ENCODE results near the gene MYO7A.

MYO7A gene
- total RNA-seq, result 0.51 to 16.4 reads per million in 2 donors

DNA sequence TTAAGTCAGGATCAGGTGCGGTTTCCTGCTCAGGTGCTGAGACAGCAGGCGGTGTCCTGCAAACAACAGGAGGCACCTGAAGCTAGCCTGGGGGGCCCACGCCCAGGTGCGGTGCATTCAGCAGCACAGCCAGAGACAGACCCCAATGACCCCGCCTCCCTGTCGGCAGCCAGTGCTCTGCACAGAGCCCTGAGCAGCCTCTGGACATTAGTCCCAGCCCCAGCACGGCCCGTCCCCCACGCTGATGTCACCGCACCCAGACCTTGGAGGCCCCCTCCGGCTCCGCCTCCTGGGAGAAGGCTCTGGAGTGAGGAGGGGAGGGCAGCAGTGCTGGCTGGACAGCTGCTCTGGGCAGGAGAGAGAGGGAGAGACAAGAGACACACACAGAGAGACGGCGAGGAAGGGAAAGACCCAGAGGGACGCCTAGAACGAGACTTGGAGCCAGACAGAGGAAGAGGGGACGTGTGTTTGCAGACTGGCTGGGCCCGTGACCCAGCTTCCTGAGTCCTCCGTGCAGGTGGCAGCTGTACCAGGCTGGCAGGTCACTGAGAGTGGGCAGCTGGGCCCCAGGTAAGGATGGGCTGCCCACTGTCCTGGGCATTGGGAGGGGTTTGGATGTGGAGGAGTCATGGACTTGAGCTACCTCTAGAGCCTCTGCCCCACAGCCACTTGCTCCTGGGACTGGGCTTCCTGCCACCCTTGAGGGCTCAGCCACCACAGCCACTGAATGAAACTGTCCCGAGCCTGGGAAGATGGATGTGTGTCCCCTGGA lies at the start of gene MYO7A:
MYO7A (plus strand) TSS at position 327 of the 772 bp plus-strand sequence. CDS start 2,389 bp downstream, outside the sequence.
- DNase-seq, result no peak

DNA sequence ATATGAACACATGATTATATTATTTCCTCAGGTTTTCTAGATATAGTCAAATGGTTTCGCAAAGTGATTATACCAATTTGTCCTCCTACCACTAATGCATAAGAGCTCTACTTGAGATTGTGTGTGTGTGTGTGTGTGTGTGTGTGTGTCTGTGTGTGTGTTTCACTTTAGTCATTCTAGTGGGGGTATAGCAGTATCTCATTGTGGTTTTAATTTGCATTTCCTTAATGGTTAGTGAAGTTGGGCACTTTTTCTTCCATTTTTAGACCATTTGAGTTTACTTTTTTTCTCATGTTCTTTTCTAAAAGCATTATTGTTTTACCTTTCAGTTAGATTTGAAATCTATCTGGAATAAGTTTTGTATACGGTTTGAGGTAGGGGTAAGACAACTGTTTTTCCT lies 48.4 kb upstream of the MYO7A start:
- DNase-seq, result no peak

DNA sequence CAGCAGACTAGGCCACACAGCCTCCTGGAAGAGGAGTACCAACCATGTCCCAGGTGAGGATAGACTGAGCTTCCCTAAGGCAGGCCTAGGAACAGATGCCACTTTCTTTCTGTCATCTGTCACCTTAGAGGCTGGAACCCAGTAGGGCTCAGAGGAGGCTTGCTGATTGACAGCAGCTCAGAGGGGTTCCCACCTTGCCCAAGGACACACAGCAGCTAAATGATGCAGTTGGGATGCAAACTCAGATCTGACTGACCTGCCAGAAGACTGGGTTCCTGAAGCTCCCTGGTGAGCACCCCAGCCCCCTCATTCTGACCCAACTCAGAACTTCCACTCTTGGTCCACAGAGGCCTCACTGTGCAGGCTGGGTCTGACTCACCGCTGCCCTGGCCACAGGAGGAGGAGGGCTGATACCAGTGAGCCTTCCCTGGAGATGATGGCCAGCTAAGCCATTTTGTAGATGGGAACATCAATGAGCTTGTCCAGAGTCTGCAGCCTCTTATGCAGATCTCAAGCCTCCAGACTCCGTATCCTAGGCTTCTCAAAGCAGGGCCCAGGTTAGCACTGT lies 47.3 kb upstream of the MYO7A start:
- no peak for DNase-seq

DNA sequence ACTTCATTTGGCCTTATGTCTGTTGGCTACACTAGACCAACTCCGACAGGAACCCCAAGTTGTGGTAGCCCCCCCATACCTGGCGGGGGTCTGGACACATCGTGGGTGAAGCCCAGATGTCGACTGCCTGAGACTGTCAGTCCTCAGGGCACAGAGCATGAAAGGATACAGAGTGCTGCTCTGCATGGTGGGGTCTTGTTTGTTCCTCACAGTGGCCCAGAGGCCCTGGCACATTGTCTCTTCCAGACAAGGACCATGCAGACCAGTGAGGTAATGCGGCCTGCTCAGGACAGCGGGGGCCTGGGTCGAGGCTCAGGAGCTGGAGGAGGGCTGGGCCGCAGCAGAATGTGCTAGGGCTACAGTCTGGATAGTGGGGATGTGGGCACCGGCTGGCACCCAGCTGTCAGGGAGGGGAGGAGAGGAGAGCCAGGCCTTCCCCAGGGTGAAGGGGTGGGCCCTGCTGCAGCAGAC lies 46.6 kb upstream of the MYO7A start:
- no peak for DNase-seq

DNA sequence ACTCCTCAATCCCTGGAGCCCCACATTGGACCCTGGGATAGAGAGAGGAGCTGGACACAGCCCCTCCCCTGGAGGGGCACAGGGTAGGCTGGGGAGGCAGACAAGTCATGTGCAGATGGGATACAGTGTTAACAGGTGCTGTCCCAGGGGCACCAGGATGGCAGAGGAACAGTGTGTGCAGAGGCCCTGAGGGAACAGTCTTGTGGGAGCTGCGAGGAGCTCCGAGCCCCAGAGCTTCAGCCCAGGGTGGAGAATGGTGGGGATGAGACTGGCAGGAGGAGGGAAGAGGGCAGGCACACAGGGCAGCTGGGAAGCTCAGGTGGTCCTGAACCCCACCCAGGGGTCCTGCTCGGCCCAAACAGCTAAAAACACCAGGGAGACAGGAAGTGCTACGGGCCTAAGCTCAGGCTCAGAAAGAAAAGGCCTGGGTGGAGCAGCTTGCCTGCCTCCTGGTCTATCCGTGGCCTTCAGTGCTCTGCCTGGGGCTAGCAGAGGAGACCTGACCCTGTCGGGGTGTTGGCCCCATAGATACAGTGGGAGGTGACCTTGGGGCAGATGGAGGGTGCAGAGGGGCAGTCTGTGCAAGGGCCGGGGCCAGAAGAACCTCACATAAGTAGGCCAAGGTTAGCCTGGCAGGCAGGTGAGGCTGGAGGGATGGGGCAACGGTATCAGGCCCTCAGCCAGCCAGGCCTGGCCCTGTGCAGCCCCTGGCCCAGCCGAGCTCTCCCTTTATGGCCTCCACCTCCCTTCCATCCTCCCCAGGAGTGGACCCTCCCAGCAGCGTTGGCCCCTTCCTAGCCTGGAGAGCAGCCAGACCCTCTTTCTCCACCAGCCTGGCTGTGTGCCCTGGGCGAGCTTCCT lies 45.8 kb upstream of the MYO7A start:
- DNase-seq, result no peak

DNA sequence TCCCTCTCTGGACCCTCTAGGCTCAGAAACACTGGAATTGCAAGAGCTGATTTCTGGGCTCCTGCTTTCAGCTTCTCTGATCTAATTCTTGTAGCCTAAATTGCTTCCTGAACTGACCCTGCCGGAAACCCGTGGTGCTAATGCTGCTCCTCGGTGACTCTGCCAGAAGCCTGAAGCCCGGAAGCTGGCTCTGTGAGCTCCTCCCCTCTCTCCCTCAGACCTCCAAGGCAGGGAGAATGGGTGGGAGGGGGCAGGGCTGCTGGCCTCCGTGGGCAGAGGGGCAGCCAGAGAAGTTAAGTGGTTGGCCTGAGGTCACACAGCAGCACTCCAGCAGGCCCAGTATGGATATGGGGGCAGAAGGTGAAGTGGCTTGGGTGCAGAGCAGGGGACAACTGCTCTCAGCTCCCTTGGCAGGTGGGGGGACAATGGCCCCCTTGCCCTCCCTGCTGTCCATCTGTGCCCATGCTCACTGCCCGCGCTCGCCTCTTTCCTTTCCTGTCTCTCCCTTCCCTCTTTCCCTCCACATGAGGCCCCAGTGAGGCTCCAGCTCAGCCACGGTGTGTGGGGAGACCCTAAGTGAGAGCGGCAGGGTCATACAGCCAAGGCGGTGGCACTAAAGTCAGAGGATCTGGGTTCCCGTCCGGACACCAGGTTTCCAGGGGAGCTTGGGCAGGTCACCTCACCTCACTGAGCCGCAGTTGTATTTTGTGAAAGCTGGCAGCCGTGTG lies 45.0 kb upstream of the MYO7A start:
- no peak for DNase-seq

DNA sequence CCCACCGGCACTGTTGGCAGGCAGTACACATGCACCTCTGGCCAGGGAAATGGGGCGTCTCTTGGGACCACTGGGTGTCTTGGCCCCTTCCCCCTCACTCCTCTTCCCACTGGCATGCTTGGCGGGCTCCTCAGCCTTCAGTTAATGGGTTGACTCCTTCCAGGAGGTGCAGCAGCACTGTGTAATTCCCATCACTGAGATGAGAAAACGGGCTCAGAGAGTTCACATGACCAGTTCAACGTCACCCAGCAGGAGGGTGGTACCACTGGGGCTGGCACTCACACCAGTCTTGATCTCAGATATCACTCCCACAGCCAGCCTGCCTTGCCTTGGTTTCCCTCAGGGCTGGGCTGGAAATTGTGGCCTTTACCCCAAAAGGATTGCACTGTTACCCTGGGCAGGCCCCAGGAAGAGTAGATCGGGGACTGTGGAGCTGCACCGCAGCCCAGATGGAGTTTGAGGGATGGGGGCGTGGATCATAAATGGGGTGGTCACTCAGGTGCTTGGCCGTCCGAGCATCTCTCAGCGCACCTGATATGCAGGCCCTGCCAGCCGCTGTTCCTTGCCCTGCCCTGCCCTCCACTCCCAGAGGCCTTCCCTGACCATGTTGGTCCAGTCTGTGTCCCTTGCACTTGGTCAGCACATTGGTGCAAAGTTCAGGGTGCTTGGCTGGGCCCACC lies 44.3 kb upstream of the MYO7A start:
- DNase-seq, result no peak

DNA sequence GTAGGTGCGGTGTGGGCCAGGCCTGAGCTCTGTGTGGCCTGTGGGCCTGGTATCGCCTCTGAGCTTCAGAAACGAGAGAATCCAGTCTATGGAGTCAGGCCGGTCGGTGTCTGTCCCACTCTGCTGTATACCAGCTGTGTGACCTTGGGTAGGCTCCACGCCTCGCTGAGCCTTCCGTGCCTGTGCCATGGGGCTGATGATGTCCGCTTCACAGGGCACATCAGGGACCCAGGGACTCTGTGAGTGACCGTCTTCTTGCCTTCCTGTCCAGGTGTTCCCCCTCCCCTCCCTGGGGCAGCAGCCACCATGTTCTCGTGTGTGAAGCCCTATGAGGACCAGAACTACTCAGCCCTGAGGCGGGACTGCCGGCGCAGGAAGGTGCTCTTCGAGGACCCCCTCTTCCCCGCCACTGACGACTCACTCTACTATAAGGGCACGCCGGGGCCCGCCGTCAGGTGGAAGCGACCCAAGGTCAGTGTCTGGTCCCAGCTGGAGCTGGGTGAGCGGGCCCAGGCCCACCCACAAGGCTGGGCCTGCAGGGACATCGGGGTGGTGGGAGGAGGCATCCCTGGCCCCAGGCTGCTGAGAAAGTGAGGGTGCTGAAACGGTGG lies 43.4 kb upstream of the MYO7A start:
- DNase-seq, result no peak

DNA sequence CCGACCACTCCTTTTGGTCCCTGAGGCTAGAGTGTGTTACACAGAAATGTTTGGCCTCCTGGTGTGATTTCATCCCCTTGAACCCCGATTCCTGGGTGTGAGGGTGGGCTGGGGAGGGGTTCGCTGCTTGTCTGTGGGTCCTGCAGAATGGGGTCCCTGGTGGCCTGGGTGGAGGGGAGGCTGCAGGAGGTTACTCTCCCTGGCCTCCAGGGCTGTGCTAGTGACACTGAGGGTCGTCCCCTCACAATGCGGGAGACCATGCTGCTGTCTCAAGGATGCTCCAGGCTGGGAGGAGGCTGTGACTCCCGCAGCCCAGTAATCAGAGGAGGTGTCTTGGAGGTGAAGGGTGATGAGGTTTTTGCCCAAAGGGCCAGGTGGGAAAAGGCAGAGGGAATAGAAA lies 42.4 kb upstream of the MYO7A start:
- no peak for DNase-seq

DNA sequence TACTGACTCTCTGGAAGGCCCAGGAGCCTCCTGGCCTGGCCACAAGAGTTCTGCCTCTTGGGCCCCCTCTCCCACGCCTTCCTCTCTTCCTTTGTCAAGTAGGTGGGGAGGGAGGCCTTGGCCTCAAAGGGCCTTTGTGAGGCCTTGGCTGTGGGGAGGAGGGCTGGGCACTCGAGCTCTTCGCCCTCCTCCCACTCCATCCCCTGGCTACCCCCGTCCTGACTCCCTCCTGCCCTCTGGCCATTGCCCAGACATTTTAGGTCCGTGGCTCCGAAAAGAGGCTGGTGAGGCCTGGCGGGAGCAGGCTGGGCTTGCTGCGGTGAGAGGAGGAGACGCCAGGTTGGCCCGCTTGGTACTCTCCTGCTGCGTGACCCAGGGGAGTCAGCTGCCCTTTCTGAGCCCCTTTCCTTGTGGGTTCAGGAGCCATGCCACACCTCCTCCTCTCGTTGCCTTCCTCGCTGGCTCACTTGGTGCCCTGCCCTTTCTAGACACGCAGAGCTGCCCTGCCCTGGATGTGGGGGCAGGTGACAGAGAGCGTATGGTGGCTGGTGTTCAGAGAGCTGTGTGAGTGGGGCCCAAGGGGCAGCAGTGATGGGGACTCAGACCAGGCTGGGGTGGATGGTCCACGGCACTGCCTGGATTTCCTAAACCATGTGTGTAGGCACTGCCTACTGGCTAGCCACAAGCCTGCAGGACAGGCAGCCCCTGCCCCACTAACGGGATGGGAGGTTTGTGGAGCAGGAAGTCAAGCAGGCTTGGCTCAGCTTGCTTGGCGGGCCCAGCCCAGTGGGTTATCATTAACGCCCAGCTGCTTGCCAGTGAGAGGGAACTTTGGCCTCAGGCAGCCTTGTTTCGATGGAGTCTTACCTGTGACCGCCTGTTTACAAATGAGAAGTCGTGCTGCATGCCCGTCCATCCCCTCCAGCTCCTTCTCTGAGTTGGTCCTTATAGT lies 41.2 kb upstream of the MYO7A start:
- no peak for DNase-seq

DNA sequence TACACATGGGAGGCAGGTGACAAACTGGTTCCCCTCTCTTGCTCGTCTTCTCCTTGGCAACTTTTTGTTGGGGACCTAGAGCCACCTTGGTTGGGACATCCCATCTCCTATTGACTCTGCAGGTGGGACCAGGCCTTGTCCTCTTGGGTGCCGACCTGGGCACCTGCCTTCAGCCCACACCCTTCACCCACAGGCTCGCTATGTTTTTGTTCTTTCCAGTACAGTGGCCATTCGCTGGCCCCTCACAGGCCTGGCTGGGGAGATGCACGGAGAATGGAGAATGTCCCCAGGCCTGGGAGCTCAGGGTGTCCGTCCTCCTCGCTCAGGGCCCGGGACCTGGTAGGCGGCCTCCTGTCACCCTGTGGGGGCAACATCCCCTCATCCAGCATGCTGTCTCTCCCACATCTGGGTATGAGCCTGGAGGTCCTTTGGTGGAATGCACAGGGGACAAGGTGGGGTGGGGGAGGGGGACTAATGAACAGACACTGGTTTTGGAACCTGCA lies 40.3 kb upstream of the MYO7A start:
- no peak for DNase-seq

DNA sequence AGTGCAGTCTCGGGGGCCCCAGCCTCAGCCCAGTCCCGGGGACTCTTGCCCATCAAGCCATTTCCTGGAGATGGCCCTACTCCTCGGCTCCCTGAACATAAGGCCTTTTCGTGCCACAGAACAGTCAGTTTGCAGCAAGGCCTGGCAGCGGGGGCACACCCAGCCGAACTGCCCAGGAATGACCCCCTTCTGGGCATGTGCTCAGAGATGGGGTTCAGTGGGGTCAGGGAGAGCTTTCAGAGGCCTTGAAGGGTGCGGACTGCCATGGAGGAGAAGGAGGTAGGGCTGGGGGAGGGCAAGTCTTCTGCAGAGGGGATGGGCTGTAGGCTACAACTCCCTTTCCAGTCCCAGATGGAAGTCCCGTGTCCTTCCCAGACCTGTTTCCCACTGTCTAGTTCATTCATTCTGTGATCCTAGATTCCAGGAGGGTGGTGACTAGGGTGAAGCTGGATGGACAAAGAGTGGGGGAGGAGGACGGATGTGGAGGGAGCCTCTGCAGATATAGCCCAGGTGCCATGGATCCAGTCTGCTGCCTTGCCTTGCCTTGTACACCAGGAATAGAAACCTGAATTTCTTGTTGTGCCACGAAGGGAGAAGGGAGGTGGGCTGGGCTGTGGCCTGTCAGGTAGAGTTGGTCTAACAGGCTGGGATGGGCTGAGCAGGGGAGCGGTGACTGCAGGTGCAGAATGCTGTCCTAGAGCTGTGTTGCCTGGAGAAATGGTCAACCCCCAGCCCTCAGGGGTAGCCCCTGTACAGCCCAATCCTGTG lies 39.6 kb upstream of the MYO7A start:
- DNase-seq, result no peak

DNA sequence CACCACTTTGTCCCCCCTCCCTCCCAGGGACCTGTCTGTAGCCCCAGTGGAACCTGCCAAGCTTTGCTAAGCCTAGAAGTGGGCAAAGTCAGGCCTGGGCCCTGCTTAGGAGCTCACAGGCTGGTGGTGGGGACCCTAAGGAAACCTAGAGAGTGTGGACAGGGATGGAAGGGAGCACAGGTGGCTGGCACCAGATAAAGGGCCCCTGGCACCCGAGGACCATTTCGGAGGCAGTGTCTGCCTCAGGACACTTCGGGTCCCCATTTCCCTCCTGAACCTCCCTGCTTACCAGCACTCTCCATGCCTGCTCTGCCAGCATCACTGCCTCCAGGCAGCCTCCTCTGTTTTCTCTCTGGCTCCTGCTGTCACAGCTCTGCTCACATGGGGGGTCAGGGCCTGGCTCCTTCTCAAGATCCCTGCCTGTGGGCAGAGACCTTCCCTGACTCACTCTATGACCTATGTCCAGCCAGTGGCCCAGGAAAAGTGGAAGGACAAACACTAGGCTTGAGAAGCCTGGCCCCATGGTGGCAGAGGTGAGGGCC lies 39.0 kb upstream of the MYO7A start:
- DNase-seq, result no peak

DNA sequence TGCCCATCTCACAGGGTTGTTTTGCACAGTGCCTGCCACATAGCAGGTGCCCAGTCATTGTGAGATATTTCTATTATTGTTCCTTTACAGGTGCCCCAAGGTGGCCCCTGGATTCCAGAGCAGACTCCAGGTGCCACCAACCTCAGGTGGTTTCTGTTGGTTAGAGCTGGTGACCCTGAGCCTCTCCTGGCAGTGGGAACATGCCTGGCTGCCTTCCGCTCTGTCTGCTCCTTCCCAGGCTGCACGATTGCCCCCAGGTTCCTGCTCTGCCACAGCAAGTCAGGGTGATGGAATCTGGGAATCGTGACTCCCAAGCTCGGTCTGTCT lies 38.0 kb upstream of the MYO7A start:
- DNase-seq, result no peak

DNA sequence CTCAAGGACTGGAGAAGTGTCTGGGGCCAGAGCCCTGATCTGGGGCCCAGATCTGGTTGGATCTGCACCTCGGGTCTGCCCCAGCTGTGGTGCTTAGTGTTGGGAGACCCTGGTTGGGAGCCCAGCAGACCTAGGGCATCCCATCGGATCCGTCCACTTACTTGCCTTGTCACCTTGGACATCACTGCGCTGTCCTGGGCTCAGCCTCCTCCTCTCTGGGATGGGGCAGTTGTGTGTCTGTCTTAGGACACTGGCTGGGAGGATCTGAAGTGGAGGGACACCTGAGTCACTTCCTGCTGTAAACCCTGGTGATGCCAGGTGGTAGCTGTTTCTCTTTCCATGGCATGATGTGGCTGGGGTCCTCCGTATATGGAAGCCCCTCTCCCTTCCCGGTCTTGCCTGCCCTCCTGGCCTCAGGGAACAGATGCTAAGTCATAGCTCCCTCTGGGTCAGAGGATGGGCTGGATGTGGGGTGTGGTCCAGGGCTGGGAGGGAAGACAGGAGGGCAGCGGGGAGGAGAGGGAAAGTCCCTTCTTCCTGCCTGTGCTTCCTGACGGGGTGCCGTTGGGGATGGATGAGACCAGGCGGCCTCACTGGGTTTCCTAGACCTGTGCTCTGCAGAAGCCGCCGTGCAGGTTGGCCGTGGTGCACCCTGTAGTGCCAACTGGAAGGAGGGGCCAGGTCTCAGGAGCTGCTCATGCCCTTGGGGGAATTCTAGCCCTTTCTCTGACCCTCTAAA lies 37.5 kb upstream of the MYO7A start:
- DNase-seq, result no peak

DNA sequence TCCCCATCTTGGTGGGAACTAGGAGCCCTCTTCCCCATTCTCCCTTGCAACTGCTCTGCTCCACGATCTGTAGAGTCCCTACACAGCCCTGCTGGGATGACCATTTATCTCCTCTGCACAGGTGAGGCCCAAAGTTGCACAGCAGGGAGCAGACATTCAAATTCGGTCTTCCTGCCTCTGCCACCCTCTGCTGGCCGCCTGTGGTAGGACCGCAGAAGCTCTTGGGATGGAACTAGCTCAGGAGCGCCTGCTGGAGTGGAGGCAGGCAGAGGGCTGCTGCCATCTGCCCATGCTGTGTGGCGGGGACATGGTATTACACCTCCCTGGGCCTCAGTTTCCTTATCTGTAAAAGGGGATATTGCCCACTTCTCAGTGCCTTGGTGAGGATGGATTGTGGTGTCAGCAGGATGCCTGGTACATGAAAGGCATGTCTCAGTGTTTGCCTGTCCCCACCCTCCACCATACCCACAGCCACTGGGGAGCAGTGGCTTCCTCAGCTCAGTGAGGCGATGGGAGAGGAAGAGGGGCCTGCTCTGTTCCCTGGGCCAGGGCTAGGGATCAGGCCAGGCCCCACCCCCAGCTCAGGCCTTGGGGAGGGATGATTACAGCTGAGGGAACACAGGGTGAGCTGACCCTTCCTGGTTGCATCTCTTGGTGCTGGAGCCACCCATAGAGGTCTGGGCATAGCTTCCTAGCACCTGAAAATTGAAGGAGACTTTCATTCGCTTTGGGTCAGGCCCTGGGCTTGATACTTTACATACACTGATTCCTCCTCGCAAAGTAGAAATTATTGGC lies 36.7 kb upstream of the MYO7A start:
- peak; percentile 25 for DNase-seq

DNA sequence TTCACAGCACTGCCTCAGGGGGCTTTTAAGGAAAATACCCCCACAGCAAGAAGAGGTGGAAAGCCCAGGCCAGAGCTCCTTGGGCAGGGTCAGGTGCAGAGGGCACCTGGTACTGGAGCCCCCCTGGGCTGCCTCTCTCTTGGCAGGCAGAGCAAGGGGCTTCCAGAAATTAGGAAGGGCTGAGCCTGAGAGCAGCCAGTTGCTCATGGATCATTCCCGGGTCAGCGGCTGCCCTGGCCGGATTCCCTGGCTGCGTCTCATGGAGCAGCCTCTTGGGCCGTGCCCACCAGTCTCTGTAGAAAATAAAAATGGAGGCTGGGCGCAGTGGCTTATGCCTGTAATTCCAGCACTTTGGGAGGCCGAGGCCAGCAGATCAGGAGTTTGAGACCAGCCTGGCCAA lies 35.7 kb upstream of the MYO7A start:
- no peak for DNase-seq

Measured in activated gamma-delta T cell (primary cell).